Measurements from ENCODE around the gene HS6ST1.

Gene HS6ST1

GRCh38 chr2:128357506-128358370, 39.1 kb upstream of the HS6ST1 start:
- no peak for TF ChIP-seq CTCF (conservative IDR thresholded peaks at IDR 0.05)
- no peak overlapping the region for H3K27ac ChIP-seq

GRCh38 chr2:128356127-128356526, 37.5 kb upstream of the HS6ST1 start:
- no peak overlapping the region for H3K27ac ChIP-seq
- no peak for TF ChIP-seq CTCF (conservative IDR thresholded peaks at IDR 0.05)

GRCh38 chr2:128354726-128355470, 36.2 kb upstream of the HS6ST1 start:
- H3K27ac ChIP-seq = no peak overlapping the region
- TF ChIP-seq CTCF (conservative IDR thresholded peaks at IDR 0.05) = no peak

- no peak overlapping the region for H3K27ac ChIP-seq
- TF ChIP-seq CTCF (conservative IDR thresholded peaks at IDR 0.05) = no peak
Measured at GRCh38 chr2:128354161-128354560, 35.5 kb upstream of the HS6ST1 start.

GRCh38 chr2:128350736-128351135, 32.1 kb upstream of the HS6ST1 start:
- TF ChIP-seq CTCF (conservative IDR thresholded peaks at IDR 0.05) = no peak
- H3K27ac ChIP-seq = no peak overlapping the region

GRCh38 chr2:128348701-128349100, 30.0 kb upstream of the HS6ST1 start:
- peak overlapping the region; percentile 79 for H3K27ac ChIP-seq
- TF ChIP-seq CTCF (conservative IDR thresholded peaks at IDR 0.05) = no peak

- no peak for TF ChIP-seq CTCF (conservative IDR thresholded peaks at IDR 0.05)
- peak overlapping the region; percentile 79 for H3K27ac ChIP-seq
Measured at GRCh38 chr2:128347701-128348539, 29.3 kb upstream of the HS6ST1 start.

Measured in VCaP (cell line).